Gastroesophageal sphincter (tissue), 4 donors: ENCODE measurements around the gene DYSF. TPM values are rescaled to one million over a fixed set of nuclear protein-coding genes. Genes with fewer than 3 reads are reported as not detected.

Source experiments
- ATAC-seq: fragments of 150-250 bp; one replicate; pipeline ENCODE4 v1.9.1; 2016; ENCODE audit warnings: mild to moderate bottlenecking, moderate library complexity
- H3K27ac ChIP-seq, 4 donors: fragments of 200-600 bp; sonication (generic) in 3 of 4; 1 replicate in 3 of 4; 2 replicates in 1 of 4; pipeline ENCODE4 v1.5.1; 2016 to 2019
- H3K27me3 ChIP-seq: fragments of 200-600 bp; sonication (generic); one replicate; pipeline ENCODE4 v1.5.1; 2019
- H3K36me3 ChIP-seq, 2 donors: fragments of 200-600 bp; sonication (generic); one replicate each; pipeline ENCODE4 v1.5.1; 2019; ENCODE audit warnings: control low read depth in 1 of 2
- H3K4me1 ChIP-seq, 3 donors: fragments of 200-600 bp; sonication (generic); 1 replicate in 2 of 3; 2 replicates in 1 of 3; pipeline ENCODE4 v1.5.1; 2016 to 2019; ENCODE audit warnings: control low read depth in 2 of 3
- H3K4me3 ChIP-seq, 2 donors: fragments of 200-600 bp; sonication (generic); one replicate each; pipeline ENCODE4 v1.5.1; 2019; ENCODE audit warnings: mild to moderate bottlenecking in 1 of 2, moderate library complexity in 1 of 2
- H3K9me3 ChIP-seq, 3 donors: fragments of 200-600 bp; sonication (generic); one replicate each; pipeline ENCODE4 v1.5.1; 2017 to 2019; ENCODE audit warnings: control low read depth in 2 of 3
- CTCF ChIP-seq, 4 experiments: fragments of 200-600 bp in 2 of 4; fragments of 450-650 bp in 2 of 4; sonication (generic) in 1 of 4; IDR thresholded peaks; one replicate each; pipeline ENCODE4 v1.5.1; 2017 to 2019; ENCODE audit warnings: antibody characterized with exemption in 4 of 4, mild to moderate bottlenecking in 2 of 4, moderate library complexity in 2 of 4
- EP300 ChIP-seq: sonication (generic); formaldehyde crosslinking; IDR thresholded peaks from one replicate; pipeline ENCODE4 v1.6.1; 2017; ENCODE audit warnings: antibody characterized with exemption, mild to moderate bottlenecking
- POLR2A ChIP-seq, 2 donors: fragments of 450-650 bp; IDR thresholded peaks; one replicate each; pipeline ENCODE4 v1.6.1; 2017; ENCODE audit warnings: antibody characterized with exemption in 2 of 2, mild to moderate bottlenecking in 2 of 2, moderate library complexity in 1 of 2
- POLR2AphosphoS5 ChIP-seq: sonication (generic); formaldehyde crosslinking; IDR thresholded peaks from one replicate; pipeline ENCODE4 v1.6.1; 2017; ENCODE audit warnings: antibody characterized with exemption
- WGBS, 2 donors: methylation state at CpG; one replicate each; pipeline ENCODE4 v1.1.5; 2018; ENCODE audit warnings: low coverage in 1 of 2; 5-methylcytosine and 5-hydroxymethylcytosine counted together
- total RNA-seq, 4 donors: library from RNA; depleted of rRNA; stranded (reverse); fragments of >200 nt; gene quantifications; one replicate each; pipeline ENCODE4 v1.1.0, GENCODE V29; 2016

Gene DYSF
- total RNA-seq, 4 donors from 2014 or later: 11.0 to 50.1 (median 17.4) TPM

GRCh38 chr2:71689393-71689792, 236.0 kb downstream of the DYSF start:
- Histone ChIP-seq H3K9me3 (no peaks in the 10 kb centered on the region), H3K27ac (no peak overlapping the region), H3K4me3 (no peak overlapping the region), H3K4me1 (no peaks in the 10 kb centered on the region), H3K36me3 (peaks cover 0 to 45% of the 10 kb centered on the region in 2 donors), H3K27me3 (no peaks in the 10 kb centered on the region)
- ATAC-seq: no peak
- no peak for TF ChIP-seq POLR2A (IDR thresholded peaks at IDR 0.05)
- no peak for TF ChIP-seq CTCF (IDR thresholded peaks at IDR 0.05)
- no peak for TF ChIP-seq EP300
- TF ChIP-seq POLR2AphosphoS5: no peak
- WGBS, 2 donors: 60 to 71% methylated on average over 1 to 2 of the region's 2 CpGs

- no peak for TF ChIP-seq EP300
- Histone ChIP-seq H3K27me3 (no peaks in the 10 kb centered on the region), H3K4me3 (no peak overlapping the region), H3K4me1 (no peaks in the 10 kb centered on the region), H3K9me3 (no peaks in the 10 kb centered on the region), H3K27ac (no peak overlapping the region), H3K36me3 (peaks cover 0 to 39% of the 10 kb centered on the region in 2 donors)
- ATAC-seq: no peak
- WGBS, 2 donors: 92 to 95% methylated on average over 15 to 21 of the region's 21 CpGs
Observed at GRCh38 chr2:71689968-71690834, 236.8 kb downstream of the DYSF start.

- TF ChIP-seq EP300: no peak
- TF ChIP-seq POLR2A (IDR thresholded peaks at IDR 0.05): no peak
- TF ChIP-seq POLR2AphosphoS5: no peak
- no peak for TF ChIP-seq CTCF (IDR thresholded peaks at IDR 0.05)
- Histone ChIP-seq H3K27me3 (no peaks in the 10 kb centered on the region), H3K4me3 (no peak overlapping the region), H3K36me3 (peaks cover 0 to 34% of the 10 kb centered on the region in 2 donors), H3K9me3 (no peaks in the 10 kb centered on the region), H3K4me1 (no peaks in the 10 kb centered on the region), H3K27ac (no peak overlapping the region)
- WGBS, 2 donors: 70 to 77% methylated on average over 10 to 11 of the region's 12 CpGs
- ATAC-seq: no peak
Observed at GRCh38 chr2:71690876-71691475, 237.6 kb downstream of the DYSF start.

- Histone ChIP-seq H3K4me1 (no peaks in the 10 kb centered on the region), H3K4me3 (no peak overlapping the region), H3K9me3 (no peaks in the 10 kb centered on the region), H3K36me3 (peaks cover 0 to 25% of the 10 kb centered on the region in 2 donors), H3K27ac (no peak overlapping the region), H3K27me3 (no peaks in the 10 kb centered on the region)
- TF ChIP-seq EP300: no peak
- TF ChIP-seq POLR2A (IDR thresholded peaks at IDR 0.05): no peak
- TF ChIP-seq POLR2AphosphoS5: no peak
- no peak for TF ChIP-seq CTCF (IDR thresholded peaks at IDR 0.05)
- 27 to 46% methylated on average over 3 of the region's 24 CpGs for WGBS, 2 donors
- no peak for ATAC-seq
Observed at GRCh38 chr2:71691747-71692441, 238.5 kb downstream of the DYSF start.

- no peaks in the 10 kb centered on the region for H3K9me3 ChIP-seq
- no peak overlapping the region for H3K27ac ChIP-seq
- 86 to 90% methylated on average over 2 to 3 of the region's 10 CpGs for WGBS, 2 donors
- no peaks in the 10 kb centered on the region for H3K4me1 ChIP-seq
- ATAC-seq: no peak
- TF ChIP-seq EP300 (no peak), POLR2AphosphoS5 (no peak), CTCF (IDR thresholded peaks at IDR 0.05) (no peak), POLR2A (IDR thresholded peaks at IDR 0.05) (no peak)
- peaks cover 0 to 16% of the 10 kb centered on the region in 2 donors for H3K36me3 ChIP-seq
- H3K4me3 ChIP-seq: no peak overlapping the region
- no peaks in the 10 kb centered on the region for H3K27me3 ChIP-seq
Observed at GRCh38 chr2:71692621-71693277, 239.4 kb downstream of the DYSF start.
